Measurements from ENCODE around the gene PLEKHH2. TPM values are rescaled to one million over a fixed set of nuclear protein-coding genes. Genes with fewer than 3 reads are reported as not detected.
"Not testable (repeated sequence)": the region's sequence is repeated elsewhere in the genome, so short reads cannot be mapped to it uniquely, and the experiment has no call there.

Gene PLEKHH2
- total RNA-seq, 1 donor from 2014 or later, result 0.24 TPM

- no peak for DNase-seq (ENCODE audit: low read depth)
These were observed 78.4 kb downstream of the PLEKHH2 start for GRCh38 chr2:43715300-43716098.

- no peak for DNase-seq (ENCODE audit: low read depth)
These were observed 80.3 kb downstream of the PLEKHH2 start for GRCh38 chr2:43717322-43717721.

DNA sequence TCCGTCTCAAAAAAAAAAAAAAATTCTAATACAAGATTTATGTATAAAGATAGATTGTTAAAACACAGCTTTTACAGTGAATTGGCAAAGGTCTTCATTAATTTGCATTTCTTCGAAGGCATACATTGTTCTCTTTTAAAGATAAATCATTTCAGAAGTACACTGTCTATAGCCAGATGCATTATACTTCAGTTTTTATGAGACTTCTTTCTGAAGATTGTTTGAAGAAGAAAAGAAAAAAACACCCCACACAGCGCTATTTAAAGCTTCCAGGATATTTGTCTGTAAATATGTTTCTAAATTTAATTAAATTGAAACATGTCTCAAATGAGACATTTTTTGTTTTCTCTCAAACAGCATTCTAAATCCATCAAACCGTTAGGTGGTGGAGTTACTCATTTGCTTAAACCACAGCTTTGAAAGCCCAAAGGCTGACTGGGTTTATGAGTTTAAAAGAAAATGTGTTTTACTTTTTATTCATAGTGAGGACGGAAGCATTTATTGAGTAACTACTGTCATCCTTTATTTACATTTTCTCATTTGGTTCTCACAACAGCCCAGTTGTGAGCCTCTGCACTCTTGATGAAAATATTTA lies 81.6 kb downstream of the PLEKHH2 start:
- DNase-seq (ENCODE audit: low read depth), result no peak

DNA sequence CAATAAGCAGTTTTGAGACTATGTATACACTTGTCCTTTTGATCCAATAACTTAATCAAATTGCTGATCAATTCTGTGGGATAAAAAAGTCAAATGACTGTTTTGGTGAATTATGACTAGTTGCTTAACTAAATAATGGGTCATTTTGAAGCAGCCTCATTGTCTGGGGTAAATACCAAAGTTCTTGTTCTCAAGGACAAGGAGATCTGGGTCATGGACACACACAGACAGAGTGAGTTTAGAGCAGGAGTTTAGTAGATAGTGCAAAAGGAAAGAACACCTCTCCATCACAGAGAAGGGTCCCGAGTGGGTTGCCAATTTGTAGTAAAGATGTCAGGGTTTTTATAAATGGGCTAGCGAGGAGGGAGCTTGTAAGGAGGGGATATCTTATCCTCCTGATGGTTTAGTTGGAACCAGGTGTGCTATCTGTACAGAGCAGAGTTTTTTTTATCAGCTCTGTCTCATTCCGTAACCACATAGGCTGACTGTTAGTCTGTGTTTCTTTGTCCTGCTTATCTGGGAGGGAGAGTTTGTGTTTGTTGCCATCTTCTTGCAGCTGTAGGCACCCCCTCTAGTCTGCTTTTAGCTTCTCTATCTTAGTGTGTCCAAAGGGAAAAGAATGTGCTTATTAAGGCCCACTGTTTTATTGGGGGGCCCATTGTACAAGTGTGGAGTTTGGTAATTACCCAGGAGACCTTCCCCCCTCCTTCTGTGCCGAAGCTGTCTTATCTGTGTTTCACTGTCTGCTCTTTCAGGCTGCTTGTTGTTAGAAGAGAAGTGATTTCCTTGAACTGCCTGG lies 87.9 kb downstream of the PLEKHH2 start:
- no peak for DNase-seq (ENCODE audit: low read depth)

- no peak for DNase-seq (ENCODE audit: low read depth)
These were observed 88.7 kb downstream of the PLEKHH2 start for GRCh38 chr2:43725711-43726246.

DNA sequence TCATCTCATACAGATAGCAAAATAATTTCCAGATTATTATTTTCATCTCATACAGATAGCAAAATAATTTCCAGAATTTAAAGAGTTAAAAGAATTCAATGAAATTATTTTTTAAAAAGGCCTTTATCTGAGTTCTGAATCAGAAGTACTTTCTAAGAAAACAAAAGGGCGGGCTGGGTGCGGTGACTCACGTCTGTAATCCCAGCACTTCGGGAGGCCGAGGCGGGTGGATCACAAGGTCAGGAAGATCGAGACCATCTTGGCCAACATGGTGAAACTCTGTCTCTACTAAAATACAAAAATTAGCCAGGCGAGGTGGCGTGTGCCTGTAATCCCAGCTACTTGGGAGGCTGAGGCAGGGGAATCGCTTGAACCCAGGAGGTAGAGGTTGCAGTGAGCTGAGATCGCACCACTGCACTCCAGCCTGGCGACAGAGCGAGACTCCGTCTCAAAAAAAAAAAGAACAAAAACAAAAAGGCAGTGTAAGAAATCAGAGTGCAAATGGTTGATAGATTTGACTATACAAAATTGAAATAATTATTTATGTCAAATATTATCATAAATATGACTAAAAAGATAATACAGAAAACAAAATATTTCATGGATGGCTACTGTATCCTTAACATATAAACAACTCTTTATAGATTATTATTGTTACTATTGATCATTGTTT lies 90.0 kb downstream of the PLEKHH2 start:
- not testable (repeated sequence) for DNase-seq (ENCODE audit: low read depth)

DNA sequence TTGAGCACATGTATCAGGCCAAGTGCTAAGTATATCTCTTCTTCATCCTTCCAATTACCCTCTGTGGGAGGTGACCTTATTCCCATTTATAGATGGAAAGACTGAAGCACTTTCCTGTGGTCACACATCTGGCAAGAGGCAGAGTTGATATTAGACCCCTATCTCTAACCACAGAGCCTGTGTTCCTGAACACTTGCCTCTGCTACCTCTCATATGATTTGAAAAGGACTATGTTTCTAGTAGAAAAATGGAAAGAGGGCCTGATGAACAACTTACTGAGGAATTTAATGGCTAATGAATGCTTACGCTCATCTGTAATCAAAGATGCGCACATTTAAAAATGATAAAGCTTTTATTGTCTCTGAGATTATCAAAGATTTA lies 90.6 kb downstream of the PLEKHH2 start:
- no peak for DNase-seq (ENCODE audit: low read depth)

GRCh38 chr2:43729491-43730174 lies 92.6 kb downstream of the PLEKHH2 start:
- no peak for DNase-seq (ENCODE audit: low read depth)

DNA sequence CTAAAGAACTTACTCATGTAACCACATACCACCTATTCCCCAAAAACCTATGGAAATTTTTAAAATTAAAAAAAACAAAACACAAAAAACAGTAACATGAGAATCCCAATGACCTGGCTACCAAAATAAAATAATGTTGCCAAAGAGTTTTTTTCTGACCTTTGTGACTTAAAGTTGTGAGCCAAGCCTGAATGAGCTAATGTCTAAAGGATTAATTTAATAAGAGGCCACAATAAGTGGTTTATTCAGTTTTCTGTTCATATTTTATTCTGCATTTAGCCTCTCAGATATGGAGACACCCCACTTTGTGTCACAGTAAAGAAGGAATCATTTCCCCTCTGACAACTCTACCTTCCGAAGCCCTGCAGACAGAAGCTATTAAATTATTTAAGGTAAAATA lies 94.2 kb downstream of the PLEKHH2 start:
- DNase-seq (ENCODE audit: low read depth), result no peak

DNA sequence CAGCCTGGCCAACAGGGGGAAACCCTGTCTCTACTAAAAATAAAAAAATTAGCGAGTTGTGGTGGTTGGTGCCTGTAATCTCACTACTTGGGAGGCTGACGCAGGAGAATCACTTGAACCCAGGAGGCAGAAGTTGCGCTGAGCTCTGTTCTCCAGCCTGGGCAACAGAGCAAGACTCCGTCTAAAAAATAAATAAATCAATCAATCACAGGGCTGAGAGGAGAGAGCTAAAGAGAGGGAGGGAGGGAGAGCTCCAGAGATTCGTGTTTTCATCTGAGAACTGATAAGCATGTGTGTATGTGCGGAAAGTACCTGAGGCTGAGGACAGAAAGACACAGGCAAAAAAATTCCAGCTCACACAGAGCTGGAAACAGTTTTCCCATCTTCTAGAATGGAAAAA lies 99.6 kb downstream of the PLEKHH2 start:
- no peak for DNase-seq (ENCODE audit: low read depth)

DNA sequence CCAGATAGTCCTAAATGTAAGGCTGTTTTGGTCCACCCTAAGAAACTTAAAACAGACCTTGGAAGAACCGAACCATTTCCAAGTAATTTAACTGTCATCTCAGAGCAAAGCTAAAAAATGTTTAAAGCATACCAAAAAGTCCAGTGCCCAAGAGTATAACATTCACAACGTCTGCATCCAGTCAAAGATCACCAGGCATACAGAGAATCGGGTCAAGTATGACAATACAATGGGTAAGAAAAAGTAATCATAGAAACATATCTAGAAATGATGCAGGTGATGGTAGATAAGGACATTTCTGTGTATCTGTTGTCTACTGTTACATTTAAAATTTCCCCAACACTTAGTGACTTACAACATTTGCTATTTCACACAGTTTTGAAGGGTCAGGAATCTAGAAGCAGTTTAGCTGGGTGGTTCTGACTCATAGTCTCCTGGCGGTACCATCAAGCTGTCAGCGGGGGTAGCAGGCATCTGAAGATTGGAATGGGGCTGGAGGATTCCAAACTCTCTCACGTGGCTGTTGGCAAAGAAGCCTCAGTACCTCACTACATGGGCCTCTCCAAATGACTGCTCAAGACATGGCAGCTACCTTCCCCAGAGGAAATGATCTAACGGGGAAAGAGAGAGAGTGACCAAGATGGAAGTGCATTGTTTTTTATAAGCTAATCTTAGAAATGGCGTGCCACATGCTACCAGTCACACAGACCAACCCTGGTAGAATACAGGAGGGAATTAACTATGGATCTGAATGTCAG lies 100.2 kb downstream of the PLEKHH2 start:
- peak; percentile 31 for DNase-seq (ENCODE audit: low read depth)

DNA sequence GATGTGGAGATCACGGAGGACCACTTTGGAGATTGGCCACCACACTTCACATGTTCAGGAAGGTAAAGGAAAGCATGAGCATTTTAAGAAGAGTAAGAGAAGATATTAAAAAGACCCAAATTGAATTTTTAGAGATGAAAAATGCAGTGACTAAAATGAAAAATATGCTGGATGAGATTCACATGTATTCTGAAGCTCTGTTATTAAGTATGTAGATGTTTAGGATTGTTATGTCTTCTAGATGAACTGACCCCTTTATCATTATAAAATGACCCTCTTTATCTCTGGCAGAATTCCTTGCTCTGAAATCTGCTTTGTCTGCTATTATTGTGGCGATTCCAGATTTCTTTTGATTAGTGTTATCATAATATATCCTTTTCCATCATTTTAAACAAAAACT lies 100.8 kb downstream of the PLEKHH2 start:
- no peak for DNase-seq (ENCODE audit: low read depth)

DNA sequence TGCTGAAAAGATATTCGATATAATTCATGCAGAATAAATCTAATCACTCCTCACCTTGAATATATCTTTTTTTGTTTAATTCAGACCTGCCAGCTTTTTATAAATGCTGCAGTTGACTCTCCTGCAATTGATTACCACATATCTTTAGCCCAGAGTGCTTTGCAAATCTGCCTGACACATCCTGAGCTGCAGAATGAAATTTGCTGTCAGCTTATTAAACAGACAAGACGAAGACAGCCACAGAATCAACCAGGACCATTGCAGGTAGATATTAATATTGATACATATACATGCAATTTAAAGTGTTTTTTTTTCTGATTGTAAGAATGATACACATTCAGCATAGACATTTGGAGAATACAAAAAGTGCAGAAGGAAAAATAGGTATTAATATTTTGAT lies 101.2 kb downstream of the PLEKHH2 start:
- DNase-seq (ENCODE audit: low read depth), result no peak

- DNase-seq (ENCODE audit: low read depth), result no peak
These were observed 106.6 kb downstream of the PLEKHH2 start for GRCh38 chr2:43743706-43744105.

GRCh38 chr2:43745457-43745856 lies 108.4 kb downstream of the PLEKHH2 start:
- peak; percentile 51 for DNase-seq (ENCODE audit: low read depth)

DNA sequence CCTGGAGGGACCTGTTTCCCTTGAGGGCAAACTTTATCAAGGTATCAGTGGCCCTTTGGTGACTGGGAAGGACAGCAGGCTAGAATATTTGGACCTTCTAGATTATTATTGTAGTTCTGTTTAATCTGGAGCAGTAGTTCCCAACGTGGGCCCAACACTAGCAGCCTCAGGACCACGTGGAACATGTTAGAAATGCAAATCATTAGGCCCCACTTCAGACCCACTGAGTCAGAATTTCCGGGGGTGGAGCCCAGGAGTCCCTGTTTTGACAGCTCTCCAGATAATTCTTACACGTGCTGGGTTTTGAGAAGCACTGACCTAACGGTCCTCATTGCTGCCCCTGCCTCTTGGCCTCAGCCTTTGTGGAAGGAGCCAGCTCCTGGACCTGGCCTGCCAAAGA lies 111.3 kb downstream of the PLEKHH2 start:
- no peak for DNase-seq (ENCODE audit: low read depth)

GRCh38 chr2:43749583-43749982 lies 112.5 kb downstream of the PLEKHH2 start:
- no peak for DNase-seq (ENCODE audit: low read depth)

GRCh38 chr2:43751476-43751990 lies 114.5 kb downstream of the PLEKHH2 start:
- no peak for DNase-seq (ENCODE audit: low read depth)

DNA sequence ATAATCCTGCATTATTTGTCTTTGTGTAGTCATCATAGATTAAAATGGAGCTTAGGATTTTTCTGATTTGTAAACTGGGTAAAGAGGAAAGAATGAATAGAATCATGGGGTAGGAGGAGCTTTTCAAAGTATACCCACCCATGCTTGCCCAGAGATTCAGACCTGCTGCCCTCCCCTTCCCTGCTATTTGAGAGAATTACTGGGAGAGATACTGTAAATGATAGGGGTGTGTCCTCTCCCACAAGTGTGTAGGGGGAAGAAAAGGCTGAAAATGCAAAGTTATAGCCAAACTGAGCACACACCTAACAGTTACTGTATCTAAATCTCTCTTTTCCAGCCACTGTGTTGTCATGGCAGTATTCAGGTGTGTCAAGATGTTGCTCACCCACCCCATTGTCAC lies 115.2 kb downstream of the PLEKHH2 start:
- DNase-seq (ENCODE audit: low read depth), result no peak

GRCh38 chr2:43754180-43754579 lies 117.1 kb downstream of the PLEKHH2 start:
- peak; percentile 80 for DNase-seq (ENCODE audit: low read depth)
